ENCODE results near the gene GMPPA.

GMPPA gene

GRCh38 chr2:219522111-219523030 is 23.7 kb downstream of the GMPPA start:
- no peak for DNase-seq

GRCh38 chr2:219523031-219523671 is 24.5 kb downstream of the GMPPA start:
- no peak for DNase-seq

DNA sequence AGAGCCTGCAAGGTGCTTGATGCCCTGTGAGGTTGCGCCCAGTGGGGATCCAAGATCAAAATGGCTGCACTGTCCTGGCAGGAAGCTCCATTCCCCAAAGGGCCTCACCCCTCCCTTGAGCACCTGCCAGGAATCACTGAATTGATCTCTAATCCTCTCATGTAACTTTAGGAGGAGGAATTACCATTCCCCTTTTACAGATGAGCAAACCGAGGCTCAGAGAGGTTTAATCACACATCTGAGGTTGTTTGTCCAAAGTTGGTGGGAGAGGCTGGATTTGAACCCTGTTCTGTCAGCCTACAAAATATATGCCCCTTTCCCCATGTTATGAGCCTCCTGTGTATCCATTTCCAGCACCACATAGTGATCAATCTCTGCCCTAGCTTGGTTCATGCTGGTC is 26.1 kb downstream of the GMPPA start:
- no peak for DNase-seq

DNA sequence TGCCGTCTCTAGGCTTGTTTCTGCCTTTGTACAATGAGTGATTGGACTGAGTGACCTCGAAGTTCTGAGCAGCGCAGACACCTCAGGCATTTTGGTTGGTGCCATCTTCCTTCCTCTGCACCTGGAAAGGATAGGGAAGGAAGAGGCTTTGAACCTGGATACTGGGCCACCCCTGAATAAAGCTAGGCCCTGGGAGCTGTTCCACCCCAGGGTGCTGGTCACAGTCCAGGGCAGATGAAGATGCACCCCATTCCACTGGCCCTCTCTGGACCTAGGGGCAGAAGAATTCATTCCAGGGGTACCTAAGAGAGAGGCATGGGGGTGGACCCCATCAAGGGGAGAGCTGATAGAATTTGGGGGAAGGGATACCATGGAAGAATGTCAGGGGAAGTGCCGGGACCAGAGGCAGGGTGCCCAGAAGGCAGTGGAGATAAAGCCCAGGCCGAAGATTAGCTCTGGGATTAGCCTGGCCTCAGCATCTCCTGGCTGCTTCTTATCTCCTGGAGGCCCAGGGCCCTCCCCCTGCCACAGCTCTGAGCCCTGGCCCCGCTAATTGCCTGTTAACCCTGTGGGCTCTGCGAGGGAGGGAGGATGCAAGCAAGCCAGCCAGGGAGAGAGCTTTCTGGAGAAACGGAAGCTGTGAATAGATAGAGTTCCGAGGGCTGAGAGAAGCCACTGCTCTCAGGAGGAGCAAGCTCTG is 27.0 kb downstream of the GMPPA start:
- DNase-seq = no peak

- DNase-seq = no peak
Observed at GRCh38 chr2:219526320-219527075, 27.8 kb downstream of the GMPPA start.

- DNase-seq = no peak
Observed at GRCh38 chr2:219527076-219527394, 28.3 kb downstream of the GMPPA start.

DNA sequence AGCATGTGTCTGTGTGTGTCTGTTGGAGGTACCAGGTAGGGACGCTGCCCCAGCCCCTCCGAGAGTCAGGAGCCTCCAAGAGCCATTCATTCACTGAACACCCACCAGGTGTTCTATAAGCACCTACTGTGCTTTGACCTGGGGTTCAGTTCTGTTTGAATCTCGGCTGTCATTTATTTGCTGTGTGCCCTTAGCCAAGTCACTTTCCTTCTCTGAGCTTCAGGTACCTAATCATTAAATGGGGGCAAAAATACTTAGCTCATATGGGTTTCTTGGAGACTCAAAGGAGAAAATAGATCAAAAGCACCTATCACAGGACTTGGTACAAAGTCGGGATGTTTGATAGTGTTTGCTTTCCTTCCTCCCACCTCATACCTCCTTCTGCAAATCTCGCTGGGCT is 28.8 kb downstream of the GMPPA start:
- no peak for DNase-seq

GRCh38 chr2:219530048-219530963 is 31.6 kb downstream of the GMPPA start:
- DNase-seq = peak; percentile 70

- DNase-seq = no peak
Observed at GRCh38 chr2:219531639-219532377, 33.1 kb downstream of the GMPPA start.

- no peak for DNase-seq
Observed at GRCh38 chr2:219532378-219532649, 33.6 kb downstream of the GMPPA start.

- DNase-seq = no peak
Observed at GRCh38 chr2:219533930-219534661, 35.4 kb downstream of the GMPPA start.

DNA sequence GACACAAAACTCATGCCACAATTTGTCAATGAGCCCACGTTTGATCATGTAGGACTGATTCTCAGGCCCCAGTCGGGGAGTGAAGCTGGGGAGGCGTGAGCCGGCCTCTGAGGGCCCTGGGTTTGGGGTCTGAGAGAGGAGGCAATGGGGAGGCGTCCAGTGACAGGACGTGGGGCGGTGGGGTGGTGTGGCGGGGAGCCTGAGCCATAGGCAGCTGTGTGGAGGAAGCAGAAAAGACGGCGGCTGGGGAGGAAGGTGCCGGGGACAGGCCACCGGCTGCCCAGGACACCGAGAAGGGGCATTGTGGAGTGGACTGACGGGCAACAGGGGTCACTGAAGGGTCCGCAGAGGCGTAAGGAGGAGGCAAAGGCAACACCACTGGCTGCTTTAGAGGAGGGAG is 37.7 kb downstream of the GMPPA start:
- DNase-seq = no peak

- no peak for DNase-seq
Observed at GRCh38 chr2:219536967-219537366, 38.3 kb downstream of the GMPPA start.

DNA sequence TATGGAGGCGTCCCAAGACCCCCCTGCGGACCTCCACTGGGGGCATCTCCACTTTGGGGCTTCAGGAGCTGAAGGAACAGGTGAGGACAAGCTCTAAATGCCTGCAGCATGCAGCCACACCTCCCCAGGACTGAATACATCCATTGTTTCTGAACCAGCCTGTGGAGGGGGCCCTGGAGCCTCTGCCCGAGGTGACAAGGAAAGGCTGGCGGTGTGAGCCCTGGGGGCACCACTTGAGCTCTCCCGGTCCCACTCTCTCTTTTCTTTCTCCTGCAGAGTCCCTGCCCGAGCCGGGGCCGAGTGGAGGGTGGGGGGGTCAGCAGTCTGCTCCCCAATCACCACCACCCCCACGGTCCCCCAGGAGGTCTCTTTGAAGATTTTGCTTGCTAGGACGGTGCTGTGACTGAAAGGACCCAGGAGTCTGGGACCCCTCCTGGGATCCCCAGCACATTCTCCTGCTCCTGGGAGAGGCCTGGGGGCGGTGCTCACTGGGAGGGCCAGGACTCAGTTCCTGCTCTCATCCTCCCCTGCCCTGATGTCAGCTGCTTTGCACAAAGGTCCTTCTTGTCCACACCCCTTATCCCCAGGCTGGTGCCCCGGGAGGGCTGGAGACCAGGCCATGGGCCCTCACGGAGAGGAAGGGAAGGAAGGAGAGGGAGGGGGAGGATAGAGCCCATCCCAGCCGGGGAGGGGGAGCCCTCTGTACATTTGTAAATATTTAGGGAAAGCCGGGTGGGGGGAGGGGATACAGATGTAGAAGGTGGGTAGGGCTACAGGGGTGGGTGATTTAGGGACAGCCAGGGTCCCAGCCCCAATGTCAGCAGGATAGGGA is 39.2 kb downstream of the GMPPA start:
- DNase-seq = no peak

GRCh38 chr2:219538504-219538951 is 39.8 kb downstream of the GMPPA start:
- DNase-seq = no peak

DNA sequence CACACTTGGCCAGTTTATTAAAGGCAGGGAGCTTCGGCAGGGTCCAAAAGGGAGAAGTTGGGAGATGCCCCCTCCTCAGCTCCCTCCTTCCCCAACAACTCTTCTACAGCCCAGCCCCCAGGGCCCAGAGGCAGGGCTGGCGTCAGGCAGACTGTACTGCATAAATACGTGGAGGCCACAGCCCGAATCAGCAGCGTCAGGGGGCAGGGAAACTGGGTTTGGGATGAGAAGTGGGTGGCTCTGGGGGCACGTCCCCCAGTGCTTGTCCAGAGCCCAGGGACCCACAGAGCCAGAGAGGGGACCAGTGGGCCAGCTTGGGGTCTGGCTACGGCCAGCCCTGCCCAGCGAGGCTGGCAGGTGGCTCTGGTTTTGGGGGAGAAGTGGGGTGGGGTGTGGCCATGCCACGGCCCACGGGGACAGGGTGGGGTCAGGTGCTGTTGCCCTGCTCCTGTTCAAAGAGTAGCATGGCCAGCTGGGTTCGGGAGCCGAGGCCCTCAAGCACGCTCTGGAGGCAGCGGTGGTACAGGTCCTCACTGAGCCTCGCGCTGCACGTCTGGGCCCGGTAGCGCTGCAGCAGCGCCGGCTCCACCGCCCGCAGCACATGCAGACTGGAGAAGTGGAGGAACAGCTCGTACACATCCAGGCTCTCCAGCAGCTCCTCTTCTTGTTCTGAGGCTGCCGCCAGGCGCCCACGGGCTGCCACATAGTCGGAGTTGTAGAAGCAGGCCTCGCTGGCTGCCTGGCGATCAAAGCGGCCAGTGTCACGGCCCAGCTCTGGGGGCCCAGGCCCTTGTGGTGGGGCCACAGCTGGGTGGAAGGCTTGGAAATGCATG is 40.5 kb downstream of the GMPPA start:
- DNase-seq = no peak

GRCh38 chr2:219539926-219540678 is 41.4 kb downstream of the GMPPA start:
- DNase-seq = no peak
